ENCODE results near the gene CAPN14. TPM values are rescaled to one million over a fixed set of nuclear protein-coding genes. Genes with fewer than 3 reads are reported as not detected.

CAPN14 gene
- total RNA-seq, 1 experiment from 2014 or later, result 0.23 TPM

GRCh38 chr2:31166925-31167324 lies 50.4 kb downstream of the CAPN14 start:
- intact Hi-C loops (cut with micrococcal nuclease; ENCODE audit: unreplicated experiment), result no loop called here
- H3K27ac Mint-ChIP-seq (ENCODE audit: unreplicated experiment), result no peak overlapping the region
- no peak for TF ChIP-seq CTCF (IDR thresholded peaks at IDR 0.05; ENCODE audit: insufficient read depth in 1 of 2, low read depth in 1 of 2, low read length in 1 of 2, severe bottlenecking in 1 of 2, unreplicated experiment in 1 of 2)
- peaks cover 10% of the 10 kb centered on the region for H3K27me3 Mint-ChIP-seq (ENCODE audit: insufficient read depth, unreplicated experiment)
- BruUV-seq (replicated peaks), result no TSS peak
- H3K4me3 Mint-ChIP-seq (ENCODE audit: unreplicated experiment), result no peak overlapping the region
- Histone ChIP-seq H3K9me3 (no peaks in the 10 kb centered on the region), H3K27me3 (replicated peaks; ENCODE audit: control insufficient read depth, insufficient read depth, low read length) (no peaks in the 10 kb centered on the region; the same call in none of the 2 replicates), H3K4me3 (ENCODE audit: low read depth, low read length) (no peak overlapping the region), H3K4me1 (no peaks in the 10 kb centered on the region), H3K36me3 (ENCODE audit: control insufficient read depth, insufficient read depth, low read length) (no peaks in the 10 kb centered on the region)
- DNase-seq, result no peak
- POLR2A ChIA-PET, result no interaction called here
- no peaks in the 10 kb centered on the region for H3K36me3 Mint-ChIP-seq (ENCODE audit: insufficient read depth, unreplicated experiment)
- no peaks in the 10 kb centered on the region for H3K4me1 Mint-ChIP-seq (ENCODE audit: low read depth, unreplicated experiment)
- CTCF ChIA-PET, result no interaction called here
- H3K9me3 Mint-ChIP-seq (ENCODE audit: unreplicated experiment), result no peaks in the 10 kb centered on the region

- no peaks in the 10 kb centered on the region for H3K4me1 Mint-ChIP-seq (ENCODE audit: low read depth, unreplicated experiment)
- peaks cover 7% of the 10 kb centered on the region for H3K27me3 Mint-ChIP-seq (ENCODE audit: insufficient read depth, unreplicated experiment)
- no peak overlapping the region for H3K27ac Mint-ChIP-seq (ENCODE audit: unreplicated experiment)
- H3K36me3 Mint-ChIP-seq (ENCODE audit: insufficient read depth, unreplicated experiment), result no peaks in the 10 kb centered on the region
- Histone ChIP-seq H3K9me3 (no peaks in the 10 kb centered on the region), H3K4me1 (no peaks in the 10 kb centered on the region), H3K36me3 (ENCODE audit: control insufficient read depth, insufficient read depth, low read length) (no peaks in the 10 kb centered on the region), H3K4me3 (ENCODE audit: low read depth, low read length) (no peak overlapping the region), H3K27me3 (replicated peaks; ENCODE audit: control insufficient read depth, insufficient read depth, low read length) (no peaks in the 10 kb centered on the region; the same call in none of the 2 replicates)
- DNase-seq, result no peak
- H3K9me3 Mint-ChIP-seq (ENCODE audit: unreplicated experiment), result no peaks in the 10 kb centered on the region
- CTCF ChIA-PET, result no interaction called here
- BruUV-seq (replicated peaks), result no TSS peak
- H3K4me3 Mint-ChIP-seq (ENCODE audit: unreplicated experiment), result no peak overlapping the region
- intact Hi-C loops (cut with micrococcal nuclease; ENCODE audit: unreplicated experiment), result no loop called here
- POLR2A ChIA-PET, result no interaction called here
- TF ChIP-seq CTCF (IDR thresholded peaks at IDR 0.05; ENCODE audit: insufficient read depth in 1 of 2, low read depth in 1 of 2, low read length in 1 of 2, severe bottlenecking in 1 of 2, unreplicated experiment in 1 of 2), result no peak
These were observed 54.2 kb downstream of the CAPN14 start for GRCh38 chr2:31163011-31163539.

DNA sequence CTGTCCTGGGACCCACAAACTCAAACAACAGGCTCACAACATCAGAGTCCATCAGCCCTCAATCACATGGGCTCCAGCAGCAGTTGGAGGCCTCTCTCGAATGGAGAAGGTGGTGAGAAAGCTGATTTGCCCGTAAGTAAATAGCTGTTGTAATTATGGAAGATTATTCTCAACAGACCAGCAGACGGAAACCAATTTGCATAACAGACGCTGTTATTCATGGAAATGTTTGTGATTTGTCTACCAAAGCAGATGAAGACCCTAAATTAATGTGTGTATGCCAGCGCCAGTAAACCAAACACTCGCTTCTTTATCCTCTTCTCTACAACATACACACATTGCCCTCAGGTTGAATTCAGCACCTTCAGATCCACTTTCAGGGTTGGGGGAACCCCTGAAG lies 55.7 kb downstream of the CAPN14 start:
- ChIA-PET CTCF (no interaction called here), POLR2A (no interaction called here)
- Mint-ChIP-seq H3K9me3 (ENCODE audit: unreplicated experiment) (no peaks in the 10 kb centered on the region), H3K27ac (ENCODE audit: unreplicated experiment) (no peak overlapping the region), H3K4me3 (ENCODE audit: unreplicated experiment) (no peak overlapping the region), H3K27me3 (ENCODE audit: insufficient read depth, unreplicated experiment) (peaks cover 7% of the 10 kb centered on the region), H3K4me1 (ENCODE audit: low read depth, unreplicated experiment) (no peaks in the 10 kb centered on the region), H3K36me3 (ENCODE audit: insufficient read depth, unreplicated experiment) (no peaks in the 10 kb centered on the region)
- no peak for DNase-seq
- Histone ChIP-seq H3K4me3 (ENCODE audit: low read depth, low read length) (no peak overlapping the region), H3K4me1 (no peaks in the 10 kb centered on the region), H3K36me3 (ENCODE audit: control insufficient read depth, insufficient read depth, low read length) (no peaks in the 10 kb centered on the region), H3K9me3 (no peaks in the 10 kb centered on the region), H3K27me3 (replicated peaks; ENCODE audit: control insufficient read depth, insufficient read depth, low read length) (no peaks in the 10 kb centered on the region; the same call in none of the 2 replicates)
- intact Hi-C loops (cut with micrococcal nuclease; ENCODE audit: unreplicated experiment), result no loop called here
- no peak for TF ChIP-seq CTCF (IDR thresholded peaks at IDR 0.05; ENCODE audit: insufficient read depth in 1 of 2, low read depth in 1 of 2, low read length in 1 of 2, severe bottlenecking in 1 of 2, unreplicated experiment in 1 of 2)
- BruUV-seq (replicated peaks), result no TSS peak
